Neural cell (in vitro differentiated cells): ENCODE measurements around the gene CAMK2B.

ENCODE experiments used
- EP300 ChIP-seq: fragments of 450-650 bp; conservative IDR thresholded peaks from 2 replicates; pipeline ENCODE4 v1.6.1; 2014; ENCODE audit warnings: antibody characterized with exemption, mild to moderate bottlenecking, moderate library complexity; ENCODE audit not compliant: poor library complexity, severe bottlenecking
- EZH2 ChIP-seq: fragments of 200-600, 300-800 bp; shearing (Covaris generic), sonication (generic); IDR thresholded peaks from 2 replicates; pipeline ENCODE4 v1.6.1; 2014; ENCODE audit warnings: antibody characterized with exemption, low read length, borderline replicate concordance, mild to moderate bottlenecking; ENCODE audit not compliant: insufficient read depth, poor library complexity, severe bottlenecking
- MXI1 ChIP-seq: fragments of 450-650 bp; conservative IDR thresholded peaks from 2 replicates; pipeline ENCODE4 v1.6.1; 2014; ENCODE audit warnings: antibody characterized with exemption, mild to moderate bottlenecking; ENCODE audit not compliant: poor library complexity, severe bottlenecking
- POLR2AphosphoS5 ChIP-seq: IDR thresholded peaks from 2 replicates; pipeline ENCODE4 v1.6.1; 2012
- RAD21 ChIP-seq: fragments of 450-650 bp; conservative IDR thresholded peaks from 2 replicates; pipeline ENCODE4 v1.6.1; 2014; ENCODE audit warnings: antibody characterized with exemption, mild to moderate bottlenecking, moderate library complexity
- SMC3 ChIP-seq: fragments of 450-650 bp; conservative IDR thresholded peaks from 2 replicates; pipeline ENCODE4 v1.6.1; 2014; ENCODE audit warnings: antibody characterized with exemption, mild to moderate bottlenecking, moderate library complexity; ENCODE audit not compliant: poor library complexity
- TAF1 ChIP-seq: IDR thresholded peaks from 2 replicates; pipeline ENCODE4 v1.6.1; 2012; ENCODE audit warnings: low read depth
- TF ChIP-seq, protein P1 (sequence below): fragments of 450-650 bp; IDR thresholded peaks from 2 replicates; pipeline ENCODE4 v1.5.1; 2014; ENCODE audit warnings: antibody characterized with exemption, mild to moderate bottlenecking, moderate library complexity; ENCODE audit not compliant: poor library complexity, severe bottlenecking
- TF ChIP-seq, protein P2 (sequence below): IDR thresholded peaks from 2 replicates; pipeline ENCODE4 v1.6.1; 2012; ENCODE audit warnings: borderline replicate concordance

DNA sequence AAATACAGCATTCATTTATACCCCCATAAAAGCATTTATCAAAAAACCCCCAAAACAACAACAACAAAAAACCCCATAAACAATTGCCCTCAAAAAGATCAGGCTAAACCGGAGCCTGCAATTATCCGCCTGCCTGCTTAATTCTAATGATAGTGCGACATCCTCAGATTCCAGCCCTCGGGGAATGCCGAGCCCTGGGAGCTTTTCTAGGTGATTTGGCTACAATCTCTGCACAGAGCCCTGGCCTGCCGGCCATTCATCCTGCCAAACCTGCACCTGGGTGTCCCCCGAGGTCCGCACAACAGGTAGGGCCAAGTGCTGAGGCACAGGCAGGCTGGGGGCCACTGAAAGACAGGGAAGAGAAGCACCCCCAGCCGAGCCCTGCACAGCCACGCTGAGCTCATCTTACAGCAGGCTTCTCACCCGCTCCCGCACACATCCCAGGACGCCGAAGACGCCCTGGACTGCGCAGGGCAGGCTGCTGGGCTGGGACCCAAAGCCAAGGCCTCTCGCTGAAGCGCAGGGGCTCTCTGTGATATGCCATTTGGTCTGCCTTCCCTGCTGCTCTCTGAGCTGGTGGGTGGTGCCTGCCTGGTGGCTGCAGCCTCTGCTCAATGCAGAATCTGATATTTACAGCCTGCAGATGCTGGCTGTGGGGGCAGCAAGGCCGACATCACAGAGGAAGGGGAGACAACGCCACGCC lies 57.5 kb downstream of the CAMK2B start:
- TF ChIP-seq, protein P1, sequence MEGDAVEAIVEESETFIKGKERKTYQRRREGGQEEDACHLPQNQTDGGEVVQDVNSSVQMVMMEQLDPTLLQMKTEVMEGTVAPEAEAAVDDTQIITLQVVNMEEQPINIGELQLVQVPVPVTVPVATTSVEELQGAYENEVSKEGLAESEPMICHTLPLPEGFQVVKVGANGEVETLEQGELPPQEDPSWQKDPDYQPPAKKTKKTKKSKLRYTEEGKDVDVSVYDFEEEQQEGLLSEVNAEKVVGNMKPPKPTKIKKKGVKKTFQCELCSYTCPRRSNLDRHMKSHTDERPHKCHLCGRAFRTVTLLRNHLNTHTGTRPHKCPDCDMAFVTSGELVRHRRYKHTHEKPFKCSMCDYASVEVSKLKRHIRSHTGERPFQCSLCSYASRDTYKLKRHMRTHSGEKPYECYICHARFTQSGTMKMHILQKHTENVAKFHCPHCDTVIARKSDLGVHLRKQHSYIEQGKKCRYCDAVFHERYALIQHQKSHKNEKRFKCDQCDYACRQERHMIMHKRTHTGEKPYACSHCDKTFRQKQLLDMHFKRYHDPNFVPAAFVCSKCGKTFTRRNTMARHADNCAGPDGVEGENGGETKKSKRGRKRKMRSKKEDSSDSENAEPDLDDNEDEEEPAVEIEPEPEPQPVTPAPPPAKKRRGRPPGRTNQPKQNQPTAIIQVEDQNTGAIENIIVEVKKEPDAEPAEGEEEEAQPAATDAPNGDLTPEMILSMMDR = no peak
- TF ChIP-seq EZH2 = no peak
- TF ChIP-seq, protein P2, sequence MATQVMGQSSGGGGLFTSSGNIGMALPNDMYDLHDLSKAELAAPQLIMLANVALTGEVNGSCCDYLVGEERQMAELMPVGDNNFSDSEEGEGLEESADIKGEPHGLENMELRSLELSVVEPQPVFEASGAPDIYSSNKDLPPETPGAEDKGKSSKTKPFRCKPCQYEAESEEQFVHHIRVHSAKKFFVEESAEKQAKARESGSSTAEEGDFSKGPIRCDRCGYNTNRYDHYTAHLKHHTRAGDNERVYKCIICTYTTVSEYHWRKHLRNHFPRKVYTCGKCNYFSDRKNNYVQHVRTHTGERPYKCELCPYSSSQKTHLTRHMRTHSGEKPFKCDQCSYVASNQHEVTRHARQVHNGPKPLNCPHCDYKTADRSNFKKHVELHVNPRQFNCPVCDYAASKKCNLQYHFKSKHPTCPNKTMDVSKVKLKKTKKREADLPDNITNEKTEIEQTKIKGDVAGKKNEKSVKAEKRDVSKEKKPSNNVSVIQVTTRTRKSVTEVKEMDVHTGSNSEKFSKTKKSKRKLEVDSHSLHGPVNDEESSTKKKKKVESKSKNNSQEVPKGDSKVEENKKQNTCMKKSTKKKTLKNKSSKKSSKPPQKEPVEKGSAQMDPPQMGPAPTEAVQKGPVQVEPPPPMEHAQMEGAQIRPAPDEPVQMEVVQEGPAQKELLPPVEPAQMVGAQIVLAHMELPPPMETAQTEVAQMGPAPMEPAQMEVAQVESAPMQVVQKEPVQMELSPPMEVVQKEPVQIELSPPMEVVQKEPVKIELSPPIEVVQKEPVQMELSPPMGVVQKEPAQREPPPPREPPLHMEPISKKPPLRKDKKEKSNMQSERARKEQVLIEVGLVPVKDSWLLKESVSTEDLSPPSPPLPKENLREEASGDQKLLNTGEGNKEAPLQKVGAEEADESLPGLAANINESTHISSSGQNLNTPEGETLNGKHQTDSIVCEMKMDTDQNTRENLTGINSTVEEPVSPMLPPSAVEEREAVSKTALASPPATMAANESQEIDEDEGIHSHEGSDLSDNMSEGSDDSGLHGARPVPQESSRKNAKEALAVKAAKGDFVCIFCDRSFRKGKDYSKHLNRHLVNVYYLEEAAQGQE = no peak
- no peak for TF ChIP-seq TAF1
- TF ChIP-seq POLR2AphosphoS5 = no peak
- no peak for TF ChIP-seq EP300
- no peak for TF ChIP-seq SMC3
- no peak for TF ChIP-seq RAD21
- TF ChIP-seq MXI1 = no peak
